ENCODE measurements around the gene AP3M1. TPM values are rescaled to one million over a fixed set of nuclear protein-coding genes. Genes with fewer than 3 reads are reported as not detected.

AP3M1 gene
- total and polyA plus RNA-seq, 10 donors: 7.3 to 39.5 (median 33.3) TPM

DNA sequence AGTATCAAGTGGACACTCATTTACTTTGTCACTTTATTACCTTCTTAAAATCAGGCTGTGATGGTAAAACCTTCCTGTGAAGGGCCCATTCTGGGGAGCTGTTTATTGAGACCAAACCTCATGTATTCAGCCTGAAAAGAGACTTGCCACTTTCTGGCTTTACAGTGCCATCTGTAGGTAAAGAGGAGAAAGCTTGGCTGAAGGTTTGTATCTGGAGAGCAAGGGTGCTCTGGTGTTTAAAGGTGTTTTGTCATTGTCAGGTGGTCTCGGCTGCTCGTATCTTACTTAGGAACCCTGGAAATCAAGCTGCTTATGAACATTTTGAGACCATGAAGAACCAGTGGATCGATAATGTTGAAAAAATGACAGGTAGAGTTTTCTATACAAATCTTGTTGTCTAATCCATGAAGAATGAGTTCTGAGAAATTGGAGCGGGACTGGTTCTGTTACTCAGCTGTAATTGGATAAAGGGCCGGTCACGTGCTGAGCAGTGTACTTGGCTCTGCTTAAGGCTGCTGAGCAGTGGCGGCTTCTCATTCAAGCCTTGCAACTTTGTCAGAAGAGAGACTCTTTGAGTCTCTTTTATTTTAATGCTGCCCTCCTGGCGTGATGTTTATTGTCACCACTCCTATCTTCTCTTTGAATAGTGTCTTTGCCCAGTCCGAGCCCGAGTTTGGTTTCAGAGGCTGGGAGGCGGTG lies 46.9 kb downstream of the AP3M1 start:
- Histone ChIP-seq H3K27ac (no peak overlapping the region), H3K4me3 (no peak overlapping the region), H3K27me3 (replicated peaks in 1 of 7) (no peaks in the 10 kb centered on the region), H3K36me3 (peaks cover 7 to 100% (median 65%) of the 10 kb centered on the region in 6 donors), H3K9me3 (no peaks in the 10 kb centered on the region), H3K4me1 (no peaks in the 10 kb centered on the region)
- TF ChIP-seq, protein P1, sequence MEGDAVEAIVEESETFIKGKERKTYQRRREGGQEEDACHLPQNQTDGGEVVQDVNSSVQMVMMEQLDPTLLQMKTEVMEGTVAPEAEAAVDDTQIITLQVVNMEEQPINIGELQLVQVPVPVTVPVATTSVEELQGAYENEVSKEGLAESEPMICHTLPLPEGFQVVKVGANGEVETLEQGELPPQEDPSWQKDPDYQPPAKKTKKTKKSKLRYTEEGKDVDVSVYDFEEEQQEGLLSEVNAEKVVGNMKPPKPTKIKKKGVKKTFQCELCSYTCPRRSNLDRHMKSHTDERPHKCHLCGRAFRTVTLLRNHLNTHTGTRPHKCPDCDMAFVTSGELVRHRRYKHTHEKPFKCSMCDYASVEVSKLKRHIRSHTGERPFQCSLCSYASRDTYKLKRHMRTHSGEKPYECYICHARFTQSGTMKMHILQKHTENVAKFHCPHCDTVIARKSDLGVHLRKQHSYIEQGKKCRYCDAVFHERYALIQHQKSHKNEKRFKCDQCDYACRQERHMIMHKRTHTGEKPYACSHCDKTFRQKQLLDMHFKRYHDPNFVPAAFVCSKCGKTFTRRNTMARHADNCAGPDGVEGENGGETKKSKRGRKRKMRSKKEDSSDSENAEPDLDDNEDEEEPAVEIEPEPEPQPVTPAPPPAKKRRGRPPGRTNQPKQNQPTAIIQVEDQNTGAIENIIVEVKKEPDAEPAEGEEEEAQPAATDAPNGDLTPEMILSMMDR (IDR thresholded peaks at IDR 0.05 in 8 of 11, conservative IDR thresholded peaks at IDR 0.05 in 3 of 11): peak in 2 of 11 experiments; percentile 7 to 24
- TF ChIP-seq POLR2AphosphoS5 (IDR thresholded peaks at IDR 0.05) (no peak), POLR2A (IDR thresholded peaks at IDR 0.05) (no peak)
- DNase-seq: no peak
- 86 to 97% (median 90%) methylated on average over 11 of the region's 11 CpGs for WGBS, 5 donors
- intact Hi-C loops (cut with DNase I; ENCODE audit: low total_unique reads): no loop called here

- WGBS, 5 donors: 95 to 99% (median 98%) methylated on average over 3 of the region's 3 CpGs
- Histone ChIP-seq H3K27me3 (replicated peaks in 1 of 7) (no peaks in the 10 kb centered on the region), H3K4me1 (peaks cover 0 to 8% (median 0%) of the 10 kb centered on the region in 6 donors), H3K27ac (no peak overlapping the region), H3K4me3 (no peak overlapping the region), H3K9me3 (no peaks in the 10 kb centered on the region), H3K36me3 (peaks cover under 1 to 100% (median 63%) of the 10 kb centered on the region in 6 donors)
- TF ChIP-seq POLR2AphosphoS5 (IDR thresholded peaks at IDR 0.05): no peak
- no peak for TF ChIP-seq POLR2A (IDR thresholded peaks at IDR 0.05)
- TF ChIP-seq, protein P1 (IDR thresholded peaks at IDR 0.05 in 8 of 11, conservative IDR thresholded peaks at IDR 0.05 in 3 of 11): no peak
- intact Hi-C loops (cut with DNase I; ENCODE audit: low total_unique reads): no loop called here
- DNase-seq: no peak
These were observed 50.8 kb downstream of the AP3M1 start for GRCh38 chr10:74099836-74100235.

DNA sequence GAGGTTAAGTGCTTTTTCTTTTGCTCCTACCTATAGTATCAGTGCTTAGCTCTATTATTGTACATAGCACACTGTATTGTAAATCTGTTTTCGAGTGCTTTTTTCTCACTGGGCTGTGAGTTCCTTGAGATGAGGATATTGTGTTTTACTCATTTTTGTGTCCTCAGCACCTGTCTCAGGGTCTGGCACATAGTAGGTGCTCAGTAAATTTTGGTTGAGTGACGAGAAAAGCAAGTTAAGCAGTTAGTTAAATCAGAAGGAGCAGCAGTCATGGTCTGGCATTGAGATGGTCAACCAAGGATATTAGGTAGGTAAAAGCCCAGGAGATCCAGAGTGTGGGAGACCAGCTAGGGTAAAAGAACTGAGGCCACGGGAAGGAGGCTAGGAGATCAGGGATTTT lies 51.2 kb downstream of the AP3M1 start:
- H3K36me3 ChIP-seq: peaks cover 0 to 100% (median 62%) of the 10 kb centered on the region in 6 donors
- no peak overlapping the region for H3K4me3 ChIP-seq
- no peak for TF ChIP-seq POLR2A (IDR thresholded peaks at IDR 0.05)
- no peak for TF ChIP-seq POLR2AphosphoS5 (IDR thresholded peaks at IDR 0.05)
- TF ChIP-seq, protein P1 (IDR thresholded peaks at IDR 0.05 in 8 of 11, conservative IDR thresholded peaks at IDR 0.05 in 3 of 11): no peak
- H3K27me3 ChIP-seq (replicated peaks in 1 of 7): no peaks in the 10 kb centered on the region
- no peak for DNase-seq
- peaks cover 0 to 8% (median 0%) of the 10 kb centered on the region in 6 donors for H3K4me1 ChIP-seq
- no peak overlapping the region for H3K27ac ChIP-seq
- 90 to 97% (median 96%) methylated on average over 3 of the region's 3 CpGs for whole genome bisulfite sequencing, 5 donors
- intact Hi-C loops (cut with DNase I; ENCODE audit: low total_unique reads): no loop called here
- H3K9me3 ChIP-seq: no peaks in the 10 kb centered on the region

DNA sequence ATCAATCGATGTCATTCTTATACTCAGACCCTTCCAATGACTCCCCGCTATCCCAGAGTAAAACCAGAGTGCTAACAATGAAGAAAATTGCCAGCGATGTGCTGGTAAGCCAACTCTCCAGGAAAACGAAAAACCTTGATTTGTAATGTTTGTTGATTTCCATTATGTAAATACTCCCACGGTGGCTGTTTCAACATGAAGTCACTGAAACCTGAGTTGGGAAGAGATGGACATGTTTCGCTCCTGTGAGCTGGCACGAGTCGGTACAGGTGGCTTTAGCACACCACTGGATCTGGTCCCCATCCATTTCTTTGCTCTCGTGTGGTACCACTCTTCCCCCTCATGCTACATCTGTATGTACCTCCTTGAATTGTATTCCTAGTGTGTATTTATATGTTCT lies 52.9 kb downstream of the AP3M1 start:
- WGBS, 5 donors: 93 to 96% (median 95%) methylated on average over 9 of the region's 9 CpGs
- no peak for TF ChIP-seq POLR2AphosphoS5 (IDR thresholded peaks at IDR 0.05)
- TF ChIP-seq POLR2A (IDR thresholded peaks at IDR 0.05): no peak
- TF ChIP-seq, protein P1 (IDR thresholded peaks at IDR 0.05 in 8 of 11, conservative IDR thresholded peaks at IDR 0.05 in 3 of 11): no peak
- no peak for DNase-seq
- no peak overlapping the region for H3K4me3 ChIP-seq
- intact Hi-C loops (cut with DNase I; ENCODE audit: low total_unique reads): no loop called here
- H3K27me3 ChIP-seq (replicated peaks in 1 of 7): no peaks in the 10 kb centered on the region
- no peaks in the 10 kb centered on the region for H3K9me3 ChIP-seq
- H3K4me1 ChIP-seq: peaks cover 0 to 8% (median 0%) of the 10 kb centered on the region in 6 donors
- H3K27ac ChIP-seq: no peak overlapping the region
- H3K36me3 ChIP-seq: peaks cover 0 to 100% (median 63%) of the 10 kb centered on the region in 6 donors
